Upper lobe of left lung (tissue), 4 donors: ENCODE data around the gene CCDC3.
"Not testable (repeated sequence)": the region's sequence is repeated elsewhere in the genome, so short reads cannot be mapped to it uniquely, and the experiment has no call there.

Source experiments
- CTCF ChIP-seq, 6 experiments: fragments of 450-650 bp in 4 of 6; fragments of 200-600 bp in 2 of 6; sonication (generic) in 2 of 6; IDR thresholded peaks; one replicate each; pipeline ENCODE4 v1.5.1; 2016 to 2019; ENCODE audit warnings: antibody characterized with exemption in 6 of 6
- EP300 ChIP-seq, 4 donors: sonication (generic); formaldehyde crosslinking; IDR thresholded peaks; one replicate each; pipeline ENCODE4 v1.5.1; 2017; ENCODE audit warnings: antibody characterized with exemption in 4 of 4, control low read depth in 2 of 4
- POLR2A ChIP-seq, 4 donors: fragments of 450-650 bp; IDR thresholded peaks; one replicate each; pipeline ENCODE4 v1.5.1; 2016 to 2017; ENCODE audit warnings: antibody characterized with exemption in 4 of 4, mild to moderate bottlenecking in 2 of 4
- POLR2AphosphoS5 ChIP-seq, 2 donors: sonication (generic); formaldehyde crosslinking; IDR thresholded peaks; one replicate each; pipeline ENCODE4 v1.5.1; 2017; ENCODE audit warnings: antibody characterized with exemption in 2 of 2

GRCh38 chr10:12983568-12983967 lies 17.9 kb downstream of the CCDC3 start:
- not testable (repeated sequence) for TF ChIP-seq CTCF, POLR2A, POLR2AphosphoS5, EP300 (IDR thresholded peaks at IDR 0.05)
